ENCODE data around the gene HLA-DOA. TPM values are rescaled to one million over a fixed set of nuclear protein-coding genes. Genes with fewer than 3 reads are reported as not detected.

HLA-DOA gene
- total RNA-seq, 3 donors from 2014 or later (not counting 1 experiment from before 2014, with no cell fraction given), result 1.2 to 4.3 (median 3.6) TPM

GRCh38 chr6:32989368-32989767 is 20.0 kb downstream of the HLA-DOA start:
- Histone ChIP-seq H3K9me3 (ENCODE audit: control insufficient read depth, insufficient read depth, low read length) (no peaks in the 10 kb centered on the region), H3K4me3 (ENCODE audit: low read length) (no peak overlapping the region), H3K36me3 (ENCODE audit: control insufficient read depth, insufficient read depth, low read length) (no peaks in the 10 kb centered on the region), H3K27me3 (ENCODE audit: control insufficient read depth, insufficient read depth, low read length) (no peaks in the 10 kb centered on the region), H3K27ac (ENCODE audit: low read length) (no peak overlapping the region), H3K4me1 (ENCODE audit: control insufficient read depth, insufficient read depth, low read length) (peaks cover 3% of the 10 kb centered on the region)
- Mint-ChIP-seq H3K4me1 (peaks cover 6 to 8% of the 10 kb centered on the region in 2 donors), H3K27ac (no peak overlapping the region), H3K9me3 (no peaks in the 10 kb centered on the region), H3K36me3 (no peaks in the 10 kb centered on the region), H3K27me3 (ENCODE audit: low read depth in 2 of 2) (peaks cover 7 to 19% of the 10 kb centered on the region in 2 donors), H3K4me3 (no peak overlapping the region)
- ATAC-seq, result no peak
- WGBS (ENCODE audit: insufficient coverage), result 50% methylated on average over 1 of the region's 1 CpG
- intact Hi-C loops (cut with micrococcal nuclease), result no loop called here
- TF ChIP-seq CTCF (IDR thresholded peaks at IDR 0.05), result no peak
- no peak for DNase-seq

GRCh38 chr6:32984622-32985389 is 24.6 kb downstream of the HLA-DOA start:
- WGBS (ENCODE audit: insufficient coverage), result 12% methylated on average over 9 of the region's 9 CpGs
- intact Hi-C loops (cut with micrococcal nuclease), result loop anchor here (1.0 kb wide), 2 partner anchors 52 to 100 kb away; no protein-coding TSS in a partner anchor
- Histone ChIP-seq H3K9me3 (ENCODE audit: control insufficient read depth, insufficient read depth, low read length) (no peaks in the 10 kb centered on the region), H3K4me1 (ENCODE audit: control insufficient read depth, insufficient read depth, low read length) (peaks cover 7% of the 10 kb centered on the region), H3K27ac (ENCODE audit: low read length) (no peak overlapping the region), H3K27me3 (ENCODE audit: control insufficient read depth, insufficient read depth, low read length) (no peaks in the 10 kb centered on the region), H3K36me3 (ENCODE audit: control insufficient read depth, insufficient read depth, low read length) (peaks cover 23% of the 10 kb centered on the region), H3K4me3 (ENCODE audit: low read length) (no peak overlapping the region)
- peaks cover 20 to 31% of the 10 kb centered on the region in 2 donors for H3K4me1 Mint-ChIP-seq
- H3K36me3 Mint-ChIP-seq, result peaks cover 15% of the 10 kb centered on the region
- no peaks in the 10 kb centered on the region for H3K27me3 Mint-ChIP-seq (ENCODE audit: low read depth in 2 of 2)
- no peak overlapping the region for H3K4me3 Mint-ChIP-seq
- peak overlapping the region in 1 of 2 donors; percentile 97 for H3K27ac Mint-ChIP-seq
- ATAC-seq (peak; percentile 82 to 91 (median 91)), DNase-seq (peak; percentile 85 to 95)
- peak; percentile 87 for TF ChIP-seq CTCF (IDR thresholded peaks at IDR 0.05)
- H3K9me3 Mint-ChIP-seq, result no peaks in the 10 kb centered on the region

- Histone ChIP-seq H3K36me3 (ENCODE audit: control insufficient read depth, insufficient read depth, low read length) (peaks cover 30% of the 10 kb centered on the region), H3K27me3 (ENCODE audit: control insufficient read depth, insufficient read depth, low read length) (no peaks in the 10 kb centered on the region), H3K4me1 (ENCODE audit: control insufficient read depth, insufficient read depth, low read length) (peaks cover 7% of the 10 kb centered on the region), H3K27ac (ENCODE audit: low read length) (no peak overlapping the region), H3K4me3 (ENCODE audit: low read length) (no peak overlapping the region), H3K9me3 (ENCODE audit: control insufficient read depth, insufficient read depth, low read length) (no peaks in the 10 kb centered on the region)
- TF ChIP-seq CTCF (IDR thresholded peaks at IDR 0.05), result no peak
- H3K4me1 Mint-ChIP-seq, result peaks cover 24 to 36% of the 10 kb centered on the region in 2 donors
- no peak overlapping the region for H3K4me3 Mint-ChIP-seq
- no peaks in the 10 kb centered on the region for H3K27me3 Mint-ChIP-seq (ENCODE audit: low read depth in 2 of 2)
- intact Hi-C loops (cut with micrococcal nuclease), result loop anchor here (1.0 kb wide), 1 partner anchor 99 kb away; no protein-coding TSS in a partner anchor
- ATAC-seq (peak in 1 of 3 donors; percentile 4), DNase-seq (peak in 1 of 2 donors; percentile 21)
- peaks cover 20% of the 10 kb centered on the region for H3K36me3 Mint-ChIP-seq
- no peaks in the 10 kb centered on the region for H3K9me3 Mint-ChIP-seq
- peak overlapping the region; percentile 58 to 97 for H3K27ac Mint-ChIP-seq
- 72% methylated on average over 3 of the region's 3 CpGs for WGBS (ENCODE audit: insufficient coverage)
Observed at GRCh38 chr6:32983964-32984621, 25.3 kb downstream of the HLA-DOA start.
